ENCODE measurements around the gene RNF151.
A peak's percentile ranks its signal among the peaks of the same experiment; 100 is the strongest.
"Not testable (repeated sequence)": the region's sequence is repeated elsewhere in the genome, so short reads cannot be mapped to it uniquely, and the experiment has no call there.

Gene RNF151

GRCh38 chr16:1966460-1966859 lies at the start of gene RNF151:
RNF151 (plus strand) TSS chr16:1966856; CDS start chr16:1966882, 26 bp downstream.
- DNase-seq (ENCODE audit: low spot score) = no peak

- no peak for DNase-seq (ENCODE audit: low spot score)
These were observed 49.5 kb upstream of the RNF151 start for GRCh38 chr16:1917056-1917664.

DNA sequence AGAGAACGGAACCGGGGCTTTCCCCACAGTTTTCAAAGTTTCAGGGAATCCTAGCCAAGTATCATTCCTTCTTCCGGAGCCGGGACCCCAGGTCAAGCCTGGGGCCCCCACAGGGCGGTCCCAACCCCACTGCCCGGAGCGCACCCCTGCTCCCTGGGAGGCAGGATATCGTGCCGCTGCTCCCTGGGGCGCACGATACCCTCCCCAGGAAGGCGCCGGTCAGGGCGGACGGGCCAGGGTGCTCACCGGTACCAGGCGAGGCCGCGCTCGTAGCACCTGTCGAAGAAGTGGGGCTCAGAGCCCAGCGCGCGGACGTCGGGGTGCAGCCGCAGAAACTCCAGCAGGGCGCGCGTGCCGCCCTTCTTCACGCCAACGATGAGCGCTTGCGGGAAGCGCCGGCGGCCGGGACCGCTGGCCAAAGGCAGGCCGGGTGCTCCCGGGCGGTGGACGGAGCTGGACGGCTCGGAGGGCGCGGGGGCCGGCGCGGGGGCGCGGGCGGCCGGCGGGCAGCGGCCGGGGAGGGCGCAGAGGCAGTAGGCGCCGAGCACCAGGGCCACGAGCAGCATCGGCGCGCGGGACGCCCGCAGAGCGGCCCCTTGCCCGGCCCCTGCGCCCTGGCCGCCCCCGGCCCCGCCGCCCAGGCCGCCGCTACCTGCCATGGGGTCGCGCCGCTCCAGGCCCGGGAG lies 48.8 kb upstream of the RNF151 start:
- no peak for DNase-seq (ENCODE audit: low spot score)

GRCh38 chr16:1918351-1919326 lies 48.0 kb upstream of the RNF151 start, which contains the start of gene HS3ST6:
HS3ST6 (minus strand) TSS chr16:1918415; CDS start chr16:1918323, 92 bp downstream.
- DNase-seq (ENCODE audit: low spot score) = no peak

DNA sequence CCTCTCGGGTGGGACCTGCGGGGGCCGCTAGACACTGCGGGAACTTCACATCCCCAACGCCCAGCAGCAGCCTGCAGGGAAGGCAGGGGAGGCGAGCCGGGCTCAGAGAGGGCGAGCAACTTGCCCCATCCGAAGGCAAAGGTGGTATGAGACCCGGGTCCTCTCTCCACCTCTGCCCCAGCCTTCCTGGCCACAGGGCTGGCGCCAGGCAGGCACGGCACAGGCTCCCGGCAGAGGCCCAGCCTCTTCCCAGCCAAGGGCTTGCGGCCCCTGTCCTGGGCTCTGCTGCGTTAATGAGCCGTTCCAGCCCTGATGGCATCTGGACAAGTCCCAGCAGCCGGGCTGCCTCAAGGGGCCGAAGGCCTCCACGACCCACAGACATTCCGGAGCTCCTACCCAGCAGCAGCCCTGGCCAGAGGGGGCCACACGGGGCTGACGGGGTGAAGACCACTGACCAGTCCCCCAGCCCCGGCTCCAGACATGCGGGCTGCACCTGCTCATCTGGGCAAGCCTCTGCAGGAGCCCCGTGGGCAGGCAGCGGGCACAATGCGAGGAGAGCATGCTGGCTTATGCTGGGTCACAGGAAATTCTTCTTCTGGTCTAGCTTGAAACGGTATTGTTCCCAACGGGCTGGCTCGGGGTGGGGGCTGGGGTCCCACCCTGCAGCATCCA lies 47.2 kb upstream of the RNF151 start:
- DNase-seq (ENCODE audit: low spot score) = no peak

DNA sequence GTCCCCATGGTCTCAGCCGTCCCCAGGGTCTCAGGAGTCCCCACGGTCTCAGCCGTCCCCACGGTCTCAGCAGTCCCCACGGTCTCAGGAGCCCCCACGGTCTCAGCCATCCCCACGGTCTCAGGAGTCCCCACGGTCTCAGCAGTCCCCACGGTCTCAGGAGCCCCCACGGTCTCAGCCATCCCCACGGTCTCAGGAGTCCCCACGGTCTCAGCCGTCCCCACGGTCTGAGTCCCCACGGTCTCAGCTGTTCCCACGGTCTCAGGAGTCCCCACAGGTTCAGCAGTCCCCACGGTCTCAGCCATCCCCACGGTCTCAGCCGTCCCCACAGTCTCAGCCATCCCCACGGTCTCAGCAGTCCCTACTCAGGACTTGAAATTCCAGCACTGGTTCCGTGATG lies 46.5 kb upstream of the RNF151 start:
- DNase-seq (ENCODE audit: low spot score) = not testable (repeated sequence)

- DNase-seq (ENCODE audit: low spot score) = peak; percentile 56
These were observed 45.9 kb upstream of the RNF151 start for GRCh38 chr16:1920727-1921171.

DNA sequence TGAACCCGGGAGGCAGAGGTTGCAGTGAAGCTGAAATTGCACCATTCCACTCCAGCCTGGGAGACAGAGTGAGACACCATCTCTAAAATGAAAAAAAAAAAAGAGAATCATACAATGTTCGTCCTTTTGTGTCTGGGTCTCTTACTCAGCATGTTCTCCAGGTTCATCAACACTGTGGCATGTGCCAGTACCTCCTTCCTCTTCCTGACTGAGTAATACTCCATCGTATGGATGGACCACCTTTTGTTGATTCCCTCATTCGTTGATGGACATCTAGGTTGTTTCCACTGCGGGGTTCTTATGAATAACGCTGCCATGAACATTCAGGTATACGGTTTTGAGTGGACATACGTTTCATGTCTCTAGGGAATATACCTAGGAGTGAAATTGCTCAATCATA lies 44.3 kb upstream of the RNF151 start:
- no peak for DNase-seq (ENCODE audit: low spot score)

DNA sequence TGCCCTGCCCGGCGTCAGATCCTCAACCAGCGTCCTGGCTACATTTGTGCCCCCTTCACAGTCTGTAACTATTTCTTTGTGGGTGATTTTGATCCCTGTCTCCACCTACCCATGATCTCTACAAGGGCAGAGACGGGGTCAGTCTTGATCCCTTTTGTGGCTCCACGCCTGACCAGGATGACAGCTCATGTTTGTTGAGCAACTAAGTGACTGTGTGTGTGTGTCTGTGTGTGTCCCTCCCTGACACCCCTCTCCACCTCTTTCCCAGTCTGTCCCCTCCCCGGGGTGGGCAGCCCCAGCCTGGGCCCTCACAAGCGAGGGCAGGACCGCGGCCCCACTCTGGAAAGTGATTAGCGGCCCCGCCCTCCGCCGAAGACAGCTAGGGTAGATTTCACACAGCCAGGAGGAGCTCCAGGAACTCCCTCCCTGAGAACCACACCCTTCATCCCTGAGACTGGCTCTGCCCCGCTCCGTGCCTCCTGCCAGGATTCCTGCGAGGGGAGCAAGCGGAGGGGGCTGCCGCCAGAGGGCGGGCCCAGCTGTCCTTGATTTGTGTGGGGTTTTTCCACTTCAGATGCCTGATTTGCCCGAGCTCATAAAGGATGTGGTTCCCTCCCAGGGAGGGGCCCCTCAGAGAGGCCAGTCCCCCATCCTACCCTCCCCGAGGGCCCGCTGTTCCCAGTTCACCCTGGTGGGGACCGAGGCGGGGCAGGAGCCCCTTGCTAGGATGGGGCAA lies 43.2 kb upstream of the RNF151 start:
- DNase-seq (ENCODE audit: low spot score) = peak; percentile 66

GRCh38 chr16:1924095-1924494 lies 42.6 kb upstream of the RNF151 start:
- DNase-seq (ENCODE audit: low spot score) = no peak

GRCh38 chr16:1926271-1926670 lies 40.4 kb upstream of the RNF151 start:
- DNase-seq (ENCODE audit: low spot score) = no peak

DNA sequence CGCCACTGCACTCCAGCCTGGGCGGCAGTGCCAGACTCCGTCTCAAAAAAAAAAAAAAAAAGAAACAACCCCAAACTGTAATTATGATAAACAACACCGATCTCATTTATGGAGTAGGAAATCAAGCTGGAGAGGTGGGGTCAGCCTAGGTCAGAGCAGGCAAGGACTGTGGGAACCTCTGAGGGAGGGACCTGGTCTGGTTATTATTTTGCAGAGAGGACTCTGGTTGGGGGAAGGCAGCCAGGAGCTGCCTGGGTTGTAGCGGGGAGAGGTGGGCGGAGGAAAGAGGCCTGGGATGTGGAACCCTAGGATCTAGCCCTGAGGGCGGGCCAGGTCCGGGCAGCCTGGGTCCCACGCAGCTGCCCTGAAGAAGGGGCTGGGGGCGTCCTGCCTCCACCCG lies 37.6 kb upstream of the RNF151 start:
- DNase-seq (ENCODE audit: low spot score) = peak; percentile 68

GRCh38 chr16:1929578-1930337 lies 36.9 kb upstream of the RNF151 start:
- peak; percentile 100 for DNase-seq (ENCODE audit: low spot score)

DNA sequence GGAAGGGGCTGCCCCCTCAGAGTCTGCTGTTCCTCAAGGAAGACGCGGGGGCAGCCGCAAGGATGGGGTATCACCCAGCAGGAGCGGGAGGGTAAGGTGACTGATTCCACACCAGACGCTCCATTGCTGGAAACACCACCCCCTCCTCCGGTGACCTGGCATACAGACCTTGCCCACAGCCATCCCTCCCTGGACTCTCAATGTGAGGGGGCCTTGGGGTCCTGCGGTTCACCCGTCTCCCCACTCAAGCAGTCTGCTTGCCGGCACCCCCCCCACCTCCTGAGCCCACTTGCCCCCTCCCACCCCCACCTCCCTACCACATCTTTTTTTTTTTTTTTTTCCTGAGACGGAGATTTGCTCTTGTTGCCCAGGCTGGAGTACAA lies 36.3 kb upstream of the RNF151 start:
- DNase-seq (ENCODE audit: low spot score) = no peak

DNA sequence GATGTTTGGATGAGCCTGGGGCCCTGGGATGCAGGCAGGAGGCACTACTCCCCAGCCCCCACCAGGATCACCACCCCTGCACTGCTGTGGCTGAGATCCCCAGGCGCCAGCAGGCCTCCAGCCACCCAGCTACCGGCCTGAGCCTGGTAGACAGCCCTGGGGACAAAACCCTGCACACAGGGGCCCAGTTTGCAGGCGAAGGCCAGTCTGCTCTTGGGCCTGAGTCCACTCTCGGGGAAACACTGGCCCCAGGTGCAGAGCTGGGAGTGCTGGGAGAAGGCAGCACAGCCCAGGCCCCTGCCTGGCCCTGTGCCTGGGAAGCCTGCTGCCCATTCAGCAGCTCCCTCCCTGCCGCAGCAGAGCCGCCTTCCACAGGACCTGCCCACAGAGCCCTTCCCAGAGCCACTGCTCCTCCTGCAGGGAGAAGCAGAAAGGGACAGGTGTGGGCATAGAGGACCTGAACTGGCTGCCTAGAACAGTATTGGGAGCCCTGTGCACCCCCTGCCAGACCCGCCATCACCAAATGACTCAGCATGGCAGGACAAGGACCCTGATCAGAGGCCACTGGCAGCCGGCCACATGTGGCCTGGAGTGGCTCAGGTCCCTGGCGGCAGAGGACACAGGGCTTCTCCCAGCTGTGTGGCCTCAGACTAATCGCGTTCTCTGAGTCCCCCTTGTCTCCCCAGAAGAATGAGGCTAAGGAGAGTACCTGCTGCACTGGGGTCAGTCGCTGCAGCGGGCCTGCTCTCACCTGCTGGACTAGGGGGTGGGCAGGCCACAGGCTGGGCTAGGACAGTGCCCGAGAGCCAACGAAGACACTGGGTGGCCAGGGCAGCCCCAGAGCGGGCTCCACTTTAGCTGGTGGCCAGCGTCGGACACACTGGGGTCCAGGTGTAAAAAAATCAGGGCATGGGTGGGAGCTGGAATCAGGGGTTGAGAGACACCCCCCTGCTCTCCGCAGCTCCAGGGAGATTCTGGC lies 34.3 kb upstream of the RNF151 start:
- no peak for DNase-seq (ENCODE audit: low spot score)

DNA sequence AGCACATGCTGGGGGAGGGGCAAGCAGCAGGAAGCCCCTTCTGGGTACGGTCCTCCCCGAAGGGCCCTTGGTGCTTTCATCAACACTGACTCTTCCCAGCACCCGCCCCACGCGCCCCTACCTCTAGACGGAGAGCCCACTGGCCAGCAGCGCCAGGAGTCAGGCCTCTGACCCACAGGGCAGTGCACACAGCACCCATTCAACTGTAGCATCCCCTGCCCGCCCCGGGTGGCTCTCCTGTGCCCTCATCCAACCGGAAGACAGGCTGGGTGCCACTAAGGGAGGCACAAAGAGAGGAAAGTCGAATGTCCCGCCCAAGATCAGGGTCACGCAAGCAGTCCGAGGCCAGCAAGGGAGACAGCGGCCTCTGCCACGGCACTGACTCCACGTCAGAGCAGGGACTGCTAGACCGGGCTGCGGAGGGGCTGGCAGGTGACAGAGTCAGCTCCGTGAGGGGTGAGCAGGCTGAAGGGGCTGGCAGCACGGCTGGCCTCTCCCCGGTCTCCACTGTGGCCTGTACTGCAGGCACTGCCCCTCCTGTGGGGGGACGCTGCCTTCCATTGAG lies 33.5 kb upstream of the RNF151 start:
- DNase-seq (ENCODE audit: low spot score) = no peak

- no peak for DNase-seq (ENCODE audit: low spot score)
These were observed 29.6 kb upstream of the RNF151 start for GRCh38 chr16:1936945-1937479.

GRCh38 chr16:1938316-1938715 lies 28.3 kb upstream of the RNF151 start:
- no peak for DNase-seq (ENCODE audit: low spot score)

DNA sequence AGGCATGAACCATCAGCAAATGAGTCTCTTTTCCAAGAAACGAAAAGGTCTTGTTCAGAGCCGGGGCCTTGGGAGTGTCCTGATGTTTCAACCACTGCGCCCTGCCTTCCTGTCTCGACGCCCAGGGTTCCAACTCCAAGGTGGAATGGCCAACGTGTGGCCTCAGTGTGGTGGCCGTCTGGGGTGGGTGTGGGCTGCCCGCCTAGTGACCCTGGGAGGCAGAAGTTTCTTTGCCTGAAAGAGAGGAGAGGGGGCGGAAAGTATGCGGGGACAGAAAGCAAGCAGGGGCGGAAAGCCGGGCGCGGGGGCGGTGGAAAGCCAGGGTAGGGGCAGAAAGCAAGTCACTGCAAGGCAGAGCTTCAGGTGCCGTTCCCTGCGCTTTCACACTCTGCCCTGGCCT lies 27.7 kb upstream of the RNF151 start:
- DNase-seq (ENCODE audit: low spot score) = no peak
